Measurements from ENCODE around the gene PIEZO1. TPM values are rescaled to one million over a fixed set of nuclear protein-coding genes. Genes with fewer than 3 reads are reported as not detected.

PIEZO1 gene
- polyA plus RNA-seq, 2 of the 4 experiments (the other 2 are of a cell fraction), result 26.1 to 84.7 TPM

DNA sequence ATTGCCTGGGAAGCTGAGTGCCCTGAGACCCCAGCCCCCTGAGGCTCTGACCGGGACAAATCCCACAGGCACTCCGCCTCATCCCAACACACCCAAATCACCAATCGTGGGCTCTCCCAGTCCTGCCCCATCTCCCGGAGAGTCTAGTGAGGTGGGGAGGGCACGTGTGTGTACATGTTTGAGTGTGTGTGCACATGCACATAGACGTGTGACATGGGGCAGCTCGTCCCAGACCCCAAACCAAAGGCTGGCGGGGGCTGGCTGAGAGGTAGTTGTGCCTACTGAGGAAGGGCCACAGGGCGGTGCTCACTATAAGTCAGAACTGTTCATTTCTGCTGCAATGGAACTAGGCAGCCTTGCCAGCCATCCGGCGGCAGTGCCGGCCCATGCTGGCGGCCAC is 107.3 kb downstream of the PIEZO1 start:
- 84% methylated on average over 12 of the region's 13 CpGs for WGBS (ENCODE audit: missing lambda C conversion rate)
- DNase-seq (ENCODE audit: low read depth in 1 of 2, low spot score in 1 of 2), result no peak
- no peak for FAIRE-seq
- Histone ChIP-seq H3K4me1 (no peaks in the 10 kb centered on the region), H3K4me3 (no peak overlapping the region), H3K9me3 (no peaks in the 10 kb centered on the region), H3K27ac (no peak overlapping the region), H3K4me2 (no peak overlapping the region)
- ChIA-PET CTCF (no interaction called here), POLR2A (no interaction called here)
- ATAC-seq, result no peak
- TF ChIP-seq RARB (CRISPR knock-in tag; IDR thresholded peaks at IDR 0.05), result no peak
- TF ChIP-seq HEYL (CRISPR knock-in tag; IDR thresholded peaks at IDR 0.05), result no peak
- no peak for TF ChIP-seq ZSCAN20 (CRISPR knock-in tag; IDR thresholded peaks at IDR 0.05)
- TF ChIP-seq GATA3 (IDR thresholded peaks at IDR 0.05; ENCODE audit: borderline replicate concordance), result no peak
- TF ChIP-seq, protein P1, sequence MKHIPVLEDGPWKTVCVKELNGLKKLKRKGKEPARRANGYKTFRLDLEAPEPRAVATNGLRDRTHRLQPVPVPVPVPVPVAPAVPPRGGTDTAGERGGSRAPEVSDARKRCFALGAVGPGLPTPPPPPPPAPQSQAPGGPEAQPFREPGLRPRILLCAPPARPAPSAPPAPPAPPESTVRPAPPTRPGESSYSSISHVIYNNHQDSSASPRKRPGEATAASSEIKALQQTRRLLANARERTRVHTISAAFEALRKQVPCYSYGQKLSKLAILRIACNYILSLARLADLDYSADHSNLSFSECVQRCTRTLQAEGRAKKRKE (CRISPR knock-in tag; IDR thresholded peaks at IDR 0.05; ENCODE audit: low read depth), result no peak
- TF ChIP-seq MAFK (IDR thresholded peaks at IDR 0.05; ENCODE audit: partially characterized antibody), result no peak
- TF ChIP-seq RNF2 (IDR thresholded peaks at IDR 0.05; ENCODE audit: borderline replicate concordance, low read depth), result no peak
- TF ChIP-seq SREBF2 (IDR thresholded peaks at IDR 0.05), result no peak
- no peak for TF ChIP-seq ESRRA (IDR thresholded peaks at IDR 0.05; ENCODE audit: borderline replicate concordance, low read length)
- no peak for TF ChIP-seq CBX8 (IDR thresholded peaks at IDR 0.05)
- no peak for TF ChIP-seq NPAS2 (CRISPR knock-in tag; IDR thresholded peaks at IDR 0.05; ENCODE audit: borderline replicate concordance)
- TF ChIP-seq SMC3 (IDR thresholded peaks at IDR 0.05), result no peak
- no peak for TF ChIP-seq CBX2 (IDR thresholded peaks at IDR 0.05; ENCODE audit: borderline replicate concordance, low read depth)
- no peak for TF ChIP-seq EP300 (IDR thresholded peaks at IDR 0.05)
- no peak for TF ChIP-seq ZFP36 (IDR thresholded peaks at IDR 0.05; ENCODE audit: borderline replicate concordance, partially characterized antibody)
- TF ChIP-seq PHF8 (IDR thresholded peaks at IDR 0.05; ENCODE audit: borderline replicate concordance, low read depth), result no peak
- TF ChIP-seq JUNB (IDR thresholded peaks at IDR 0.05), result no peak
- no peak for TF ChIP-seq POLR2A (IDR thresholded peaks at IDR 0.05; ENCODE audit: low read length)
- no peak for TF ChIP-seq HOXB13 (CRISPR knock-in tag; IDR thresholded peaks at IDR 0.05; ENCODE audit: low read depth)

DNA sequence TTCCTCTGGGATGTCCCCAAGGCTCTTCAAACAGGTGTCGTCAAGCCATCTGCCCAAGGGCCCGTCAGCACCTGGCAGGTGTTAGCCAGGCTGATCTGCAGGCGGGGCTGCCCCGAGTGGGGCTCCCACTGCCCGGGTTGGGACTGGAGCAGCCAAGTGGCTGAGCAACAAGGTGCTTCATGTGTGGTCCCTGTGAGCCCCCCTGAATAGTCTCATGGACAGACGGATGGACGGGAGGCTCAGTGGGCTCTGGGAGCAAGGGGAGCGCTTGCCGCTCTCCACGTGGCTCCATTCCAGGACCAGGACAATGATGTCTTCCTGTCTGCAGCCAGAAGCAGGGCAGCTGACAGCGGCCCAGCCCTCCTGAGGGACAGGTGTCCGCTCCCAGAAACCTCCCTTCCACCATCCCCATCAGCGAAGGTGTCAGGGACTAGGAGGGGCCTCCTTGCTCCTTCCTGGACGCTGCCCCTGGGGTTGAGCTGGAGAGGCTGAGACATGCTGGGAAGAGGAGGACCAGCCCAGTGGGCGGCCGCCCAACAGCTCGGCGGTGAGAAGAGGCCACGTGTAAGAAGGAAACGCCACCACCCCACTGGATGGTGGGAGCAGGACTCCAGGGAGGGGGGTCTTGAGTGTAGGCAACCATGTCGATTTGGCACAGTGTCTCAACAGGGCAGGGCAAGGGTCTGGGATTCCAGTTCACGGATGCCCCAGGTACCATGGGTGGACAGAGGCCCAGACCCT is 108.3 kb downstream of the PIEZO1 start:
- no peak for TF ChIP-seq MAZ (IDR thresholded peaks at IDR 0.05; ENCODE audit: borderline replicate concordance, low read depth, low read length)
- no peak for TF ChIP-seq PHF8 (IDR thresholded peaks at IDR 0.05; ENCODE audit: borderline replicate concordance, low read depth)
- TF ChIP-seq SMC3 (IDR thresholded peaks at IDR 0.05), result no peak
- no peak for TF ChIP-seq HOXA7 (CRISPR knock-in tag; IDR thresholded peaks at IDR 0.05)
- TF ChIP-seq EHMT2 (IDR thresholded peaks at IDR 0.05; ENCODE audit: low read depth), result no peak
- no peak for TF ChIP-seq CBX2 (IDR thresholded peaks at IDR 0.05; ENCODE audit: borderline replicate concordance, low read depth)
- TF ChIP-seq HDAC2 (IDR thresholded peaks at IDR 0.05), result no peak
- TF ChIP-seq JUNB (IDR thresholded peaks at IDR 0.05), result no peak
- no peak for TF ChIP-seq ZSCAN20 (CRISPR knock-in tag; IDR thresholded peaks at IDR 0.05)
- TF ChIP-seq, protein P2, sequence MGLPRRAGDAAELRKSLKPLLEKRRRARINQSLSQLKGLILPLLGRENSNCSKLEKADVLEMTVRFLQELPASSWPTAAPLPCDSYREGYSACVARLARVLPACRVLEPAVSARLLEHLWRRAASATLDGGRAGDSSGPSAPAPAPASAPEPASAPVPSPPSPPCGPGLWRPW (IDR thresholded peaks at IDR 0.05), result no peak
- TF ChIP-seq, protein P3, sequence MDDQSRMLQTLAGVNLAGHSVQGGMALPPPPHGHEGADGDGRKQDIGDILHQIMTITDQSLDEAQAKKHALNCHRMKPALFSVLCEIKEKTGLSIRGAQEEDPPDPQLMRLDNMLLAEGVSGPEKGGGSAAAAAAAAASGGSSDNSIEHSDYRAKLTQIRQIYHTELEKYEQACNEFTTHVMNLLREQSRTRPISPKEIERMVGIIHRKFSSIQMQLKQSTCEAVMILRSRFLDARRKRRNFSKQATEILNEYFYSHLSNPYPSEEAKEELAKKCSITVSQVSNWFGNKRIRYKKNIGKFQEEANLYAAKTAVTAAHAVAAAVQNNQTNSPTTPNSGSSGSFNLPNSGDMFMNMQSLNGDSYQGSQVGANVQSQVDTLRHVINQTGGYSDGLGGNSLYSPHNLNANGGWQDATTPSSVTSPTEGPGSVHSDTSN (IDR thresholded peaks at IDR 0.05), result no peak
- TF ChIP-seq, protein P4, sequence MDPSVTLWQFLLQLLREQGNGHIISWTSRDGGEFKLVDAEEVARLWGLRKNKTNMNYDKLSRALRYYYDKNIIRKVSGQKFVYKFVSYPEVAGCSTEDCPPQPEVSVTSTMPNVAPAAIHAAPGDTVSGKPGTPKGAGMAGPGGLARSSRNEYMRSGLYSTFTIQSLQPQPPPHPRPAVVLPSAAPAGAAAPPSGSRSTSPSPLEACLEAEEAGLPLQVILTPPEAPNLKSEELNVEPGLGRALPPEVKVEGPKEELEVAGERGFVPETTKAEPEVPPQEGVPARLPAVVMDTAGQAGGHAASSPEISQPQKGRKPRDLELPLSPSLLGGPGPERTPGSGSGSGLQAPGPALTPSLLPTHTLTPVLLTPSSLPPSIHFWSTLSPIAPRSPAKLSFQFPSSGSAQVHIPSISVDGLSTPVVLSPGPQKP (IDR thresholded peaks at IDR 0.05; ENCODE audit: low read depth, low read length), result no peak
- ChIA-PET POLR2A (no interaction called here), CTCF (no interaction called here)
- Histone ChIP-seq H3K4me1 (no peaks in the 10 kb centered on the region), H3K4me2 (no peak overlapping the region), H3K27ac (no peak overlapping the region), H3K4me3 (no peak overlapping the region), H3K9me3 (no peaks in the 10 kb centered on the region)
- ATAC-seq (no peak), DNase-seq (ENCODE audit: low read depth in 1 of 2, low spot score in 1 of 2) (no peak), FAIRE-seq (no peak)
- WGBS (ENCODE audit: missing lambda C conversion rate), result 83% methylated on average over 22 of the region's 22 CpGs
